Aorta (tissue), 5 donors: ENCODE data around the gene SPACDR. TPM values are rescaled to one million over a fixed set of nuclear protein-coding genes. Genes with fewer than 3 reads are reported as not detected.

ENCODE experiments used
- ATAC-seq: fragments of 200-7000 bp; cut with Tn5 transposase; one replicate; pipeline ENCODE4 v1.9.1; 2022; ENCODE audit warnings: moderate library complexity; ENCODE audit not compliant: low FRiP score
- DNase-seq, 2 donors: peaks; one replicate each; pipeline ENCODE4 v3.0.0-alpha.2; 2020
- H3K27ac ChIP-seq, 2 donors: one replicate each; pipeline ENCODE4 v1.5.1; 2013; ENCODE audit warnings: low read length in 2 of 2, mild to moderate bottlenecking in 2 of 2, moderate library complexity in 2 of 2, control low read depth in 1 of 2, inconsistent platforms in 1 of 2, low read depth in 1 of 2
- H3K27me3 ChIP-seq, 2 donors: one replicate each; pipeline ENCODE4 v1.6.1; 2013; ENCODE audit warnings: control low read depth in 1 of 2, low read length in 1 of 2, mild to moderate bottlenecking in 1 of 2, moderate library complexity in 1 of 2; ENCODE audit not compliant: insufficient read depth in 2 of 2, control insufficient read depth in 1 of 2
- H3K36me3 ChIP-seq, 2 donors: one replicate each; pipeline ENCODE4 v1.6.1; 2013; ENCODE audit warnings: control low read depth in 1 of 2, low read length in 1 of 2, mild to moderate bottlenecking in 1 of 2; ENCODE audit not compliant: insufficient read depth in 2 of 2, control insufficient read depth in 1 of 2
- H3K4me1 ChIP-seq, 2 donors: one replicate each; pipeline ENCODE4 v1.6.1; 2013; ENCODE audit warnings: low read length in 2 of 2, control low read depth in 1 of 2, mild to moderate bottlenecking in 1 of 2, moderate library complexity in 1 of 2; ENCODE audit not compliant: insufficient read depth in 2 of 2, control insufficient read depth in 1 of 2
- H3K4me3 ChIP-seq, 2 donors: one replicate each; pipeline ENCODE4 v1.5.1; 2013; ENCODE audit warnings: low read length in 2 of 2, control low read depth in 1 of 2, mild to moderate bottlenecking in 1 of 2
- H3K9me3 ChIP-seq: one replicate; pipeline ENCODE4 v1.6.1; 2013; ENCODE audit warnings: mild to moderate bottlenecking, low read length; ENCODE audit not compliant: control insufficient read depth
- WGBS, 2 donors: extraction: QIAGEN DNeasy Blood & Tissue Kit; methylation state at CpG; one replicate each; pipeline ENCODE4 v1.1.7; 2013; 5-methylcytosine and 5-hydroxymethylcytosine counted together
- intact Hi-C, 2 donors: fragments of 100-400 bp; cut with DNase I; formaldehyde crosslinking; loops; one replicate each; pipeline versions ENCODE4 v1.14.2 to v1.15.0; 2022
- polyA plus RNA-seq, 2 donors: library from polyadenylated mRNA; stranded (reverse); fragments of 200-250 nt; gene quantifications; one replicate each; pipeline ENCODE4 v1.2.3, GENCODE V29; 2013
- total RNA-seq, 2 donors: library from RNA; stranded (reverse); fragmentation: NEBNext Ultra II Directional; extraction: Animal tissue kit (Norgen Biotek cat#: 25700); gene quantifications; one replicate each; pipeline ENCODE4 v1.2.1, GENCODE V29; 2021
- donor health status: healthy with polysubstance abuse.
- donor health status: Bipolar disorder and iron deficiency.
- donor health status: DM: no; HTN: no; CAD: no.
- donor health status: DM: no; HTN: no; CAD: no.
- donor health status: DM: yes; HTN: yes; CAD: no.

The SPACDR gene
- total and polyA plus RNA-seq, 4 donors, result 0.31 to 2.0 (median 1.0) TPM; not detected in 1

GRCh38 chr7:100478958-100479660, 15.0 kb upstream of the SPACDR start, which contains the start of gene TSC22D4:
TSS of gene TSC22D4 (minus strand) at chr7:100479214. CDS start at chr7:100478038, 1,176 bp downstream.
- Histone ChIP-seq H3K9me3 (no peaks in the 10 kb centered on the region), H3K4me1 (no peaks in the 10 kb centered on the region), H3K27ac (peak within 1 kb of the TSS in 1 of 2 donors; percentile 58), H3K4me3 (peak within 1 kb of the TSS; percentile 85 to 91), H3K36me3 (no peaks in the 10 kb centered on the region), H3K27me3 (no peaks in the 10 kb centered on the region)
- ATAC-seq, result peak; percentile 93
- 1% methylated on average over 19 to 27 of the region's 27 CpGs for WGBS, 2 donors
- intact Hi-C loops, result loop anchor here in 1 of 2 donors (10.0 kb wide), 1 partner anchor 376 kb away; the partner anchor contains the start of gene SLC12A9
- DNase-seq, result peak; percentile 97 to 98

DNA sequence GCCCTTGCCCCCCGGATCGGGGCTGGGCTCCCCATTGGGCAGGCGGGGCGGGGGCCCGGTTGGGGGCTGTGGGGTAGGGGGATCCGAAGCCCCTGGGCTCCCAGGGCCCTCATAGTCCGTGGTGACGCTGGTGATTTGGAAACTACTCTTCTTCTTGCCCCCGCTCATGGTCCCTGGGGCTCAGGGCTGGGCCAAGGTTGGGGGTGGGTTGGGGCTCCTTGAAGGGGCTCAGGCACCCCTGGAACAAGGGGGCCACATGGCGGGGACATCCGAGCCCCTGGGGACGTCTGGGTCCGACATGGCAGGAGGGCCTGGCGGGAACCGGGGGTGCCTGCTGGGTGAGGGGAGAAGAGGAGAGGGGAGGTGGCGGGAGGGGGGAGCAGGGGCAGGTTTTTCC, 13.8 kb upstream of the SPACDR start:
- peak overlapping the region; percentile 85 to 91 for H3K4me3 ChIP-seq
- DNase-seq, result peak in 1 of 2 donors; percentile 76
- no peaks in the 10 kb centered on the region for H3K4me1 ChIP-seq
- 1 to 2% methylated on average over 10 to 16 of the region's 16 CpGs for WGBS, 2 donors
- intact Hi-C loops, result loop anchor here in 1 of 2 donors (10.0 kb wide), 1 partner anchor 377 kb away; the partner anchor contains the start of gene SLC12A9
- no peaks in the 10 kb centered on the region for H3K9me3 ChIP-seq
- no peak for ATAC-seq
- H3K27ac ChIP-seq, result no peak overlapping the region
- H3K27me3 ChIP-seq, result no peaks in the 10 kb centered on the region
- no peaks in the 10 kb centered on the region for H3K36me3 ChIP-seq

- intact Hi-C loops, result loop anchor here in 1 of 2 donors (10.0 kb wide), 1 partner anchor 378 kb away; the partner anchor contains the start of gene SLC12A9
- DNase-seq (peak in 1 of 2 donors; percentile 81), ATAC-seq (peak; percentile 1)
- H3K4me1 ChIP-seq, result no peaks in the 10 kb centered on the region
- H3K9me3 ChIP-seq, result no peaks in the 10 kb centered on the region
- H3K4me3 ChIP-seq, result peak overlapping the region; percentile 85 to 91
- WGBS, 2 donors, result 14% methylated on average over 27 to 30 of the region's 30 CpGs
- H3K27me3 ChIP-seq, result no peaks in the 10 kb centered on the region
- H3K36me3 ChIP-seq, result no peaks in the 10 kb centered on the region
- H3K27ac ChIP-seq, result no peak overlapping the region
These were observed 13.1 kb upstream of the SPACDR start for GRCh38 chr7:100476903-100477870.

- Histone ChIP-seq H3K4me1 (no peaks in the 10 kb centered on the region), H3K27ac (no peak overlapping the region), H3K9me3 (no peaks in the 10 kb centered on the region), H3K36me3 (no peaks in the 10 kb centered on the region), H3K4me3 (no peak overlapping the region), H3K27me3 (no peaks in the 10 kb centered on the region)
- DNase-seq, result no peak
- 11 to 12% methylated on average over 6 of the region's 6 CpGs for WGBS, 2 donors
- intact Hi-C loops, result loop anchor here in 1 of 2 donors (10.0 kb wide), 1 partner anchor 379 kb away; the partner anchor contains the start of gene SLC12A9
- no peak for ATAC-seq
These were observed 12.2 kb upstream of the SPACDR start for GRCh38 chr7:100476101-100476780.

GRCh38 chr7:100475549-100475948, 11.5 kb upstream of the SPACDR start:
- DNase-seq (peak in 1 of 2 donors; percentile 74), ATAC-seq (no peak)
- WGBS, 2 donors, result 54 to 60% methylated on average over 9 of the region's 9 CpGs
- H3K36me3 ChIP-seq, result no peaks in the 10 kb centered on the region
- H3K9me3 ChIP-seq, result no peaks in the 10 kb centered on the region
- intact Hi-C loops, result loop anchor here in 1 of 2 donors (10.0 kb wide), 1 partner anchor 379 kb away; the partner anchor contains the start of gene SLC12A9
- H3K27ac ChIP-seq, result no peak overlapping the region
- no peaks in the 10 kb centered on the region for H3K4me1 ChIP-seq
- H3K4me3 ChIP-seq, result no peak overlapping the region
- H3K27me3 ChIP-seq, result no peaks in the 10 kb centered on the region

GRCh38 chr7:100472854-100473499, 8.9 kb upstream of the SPACDR start:
- intact Hi-C loops, result loop anchor here in 1 of 2 donors (10.0 kb wide), 1 partner anchor 382 kb away; the partner anchor contains the start of gene SLC12A9
- Histone ChIP-seq H3K27me3 (no peaks in the 10 kb centered on the region), H3K36me3 (no peaks in the 10 kb centered on the region), H3K9me3 (no peaks in the 10 kb centered on the region), H3K27ac (peak overlapping the region in 1 of 2 donors; percentile 33), H3K4me3 (no peak overlapping the region), H3K4me1 (no peaks in the 10 kb centered on the region)
- 44 to 46% methylated on average over 14 of the region's 14 CpGs for WGBS, 2 donors
- no peak for ATAC-seq
- DNase-seq, result peak; percentile 63 to 79

DNA sequence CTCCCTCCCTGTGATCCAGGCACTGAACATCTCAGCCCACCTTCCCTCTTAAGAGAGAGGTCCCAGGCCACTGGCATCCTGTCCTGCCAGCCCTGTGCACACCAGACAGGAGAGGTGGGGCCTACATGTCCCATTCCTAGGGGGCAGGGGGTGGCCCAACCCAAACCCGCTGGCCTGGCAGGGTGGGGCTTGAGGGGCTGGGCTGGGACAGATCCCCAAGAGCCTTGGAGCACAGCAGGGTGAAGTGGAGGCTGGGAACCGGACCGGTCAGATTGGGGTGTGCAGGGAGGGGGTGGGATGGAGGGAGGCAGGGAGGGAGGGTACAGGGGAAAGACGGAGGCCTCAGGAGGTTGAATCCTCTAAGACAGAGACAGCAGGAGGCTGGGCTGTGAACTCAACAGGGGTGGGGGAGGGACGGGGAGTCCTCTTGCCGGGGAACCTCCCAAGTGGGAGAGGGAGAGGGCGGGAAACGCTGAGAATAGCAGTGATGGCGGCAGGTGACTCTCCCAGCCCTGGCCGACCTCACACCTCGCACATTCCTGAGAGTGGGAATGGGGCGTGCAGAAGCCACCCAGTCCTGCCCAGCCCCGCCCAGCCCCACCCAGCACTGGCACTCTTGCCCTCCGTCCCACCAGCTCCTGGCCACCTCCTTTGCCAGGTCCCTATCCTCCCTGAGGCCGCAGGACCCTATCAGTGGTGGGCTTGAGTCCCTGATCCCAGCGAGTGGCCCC, 8.2 kb upstream of the SPACDR start:
- 67 to 75% methylated on average over 16 of the region's 16 CpGs for WGBS, 2 donors
- DNase-seq (no peak), ATAC-seq (no peak)
- no peak overlapping the region for H3K27ac ChIP-seq
- no peaks in the 10 kb centered on the region for H3K36me3 ChIP-seq
- H3K4me1 ChIP-seq, result no peaks in the 10 kb centered on the region
- H3K4me3 ChIP-seq, result no peak overlapping the region
- no peaks in the 10 kb centered on the region for H3K27me3 ChIP-seq
- intact Hi-C loops, result loop anchor here in 1 of 2 donors (10.0 kb wide), 1 partner anchor 383 kb away; the partner anchor contains the start of gene SLC12A9
- H3K9me3 ChIP-seq, result no peaks in the 10 kb centered on the region
